ENCODE data around the gene SOCS6.
"Not testable (repeated sequence)": the region's sequence is repeated elsewhere in the genome, so short reads cannot be mapped to it uniquely, and the experiment has no call there.

- TF ChIP-seq CTCF (conservative IDR thresholded peaks at IDR 0.05 in 1 of 2, IDR thresholded peaks at IDR 0.05 in 1 of 2; ENCODE audit: extremely low read depth in 1 of 2, insufficient read depth in 1 of 2, low read depth in 1 of 2, low read length in 2 of 2); EZH2 (IDR thresholded peaks at IDR 0.05; ENCODE audit: borderline replicate concordance, low read length): not testable (repeated sequence)
These were observed 69.2 kb downstream of the SOCS6 start for GRCh38 chr18:70358105-70358406.
